OCI-LY7 (cell line): ENCODE results near the gene HEATR5B. TPM values are rescaled to one million over a fixed set of nuclear protein-coding genes. Genes with fewer than 3 reads are reported as not detected.

Experiments
- BruUV-seq: library from RNA; stranded (reverse); fragments of 400-500 nt; replicated peaks from 2 replicates; lab custom pipeline; 2021; lab: Mats Ljungman, UMichigan
- CTCF ChIA-PET: fragments of 300-600 bp; sonication (Branson Sonifier 250); formaldehyde crosslinking; loops from one replicate; lab custom pipeline; 2022; ENCODE audit warnings: antibody characterized with exemption; ENCODE audit not compliant: unreplicated experiment; lab: Charles Lee
- POLR2A ChIA-PET: fragments of 300-600 bp; sonication (Branson Sonifier 250); formaldehyde crosslinking; loops from one replicate; lab custom pipeline; 2022; ENCODE audit warnings: antibody characterized with exemption; lab: Charles Lee
- DNase-seq: peaks from one replicate; pipeline ENCODE4 v3.0.0-alpha.2; 2015; ENCODE audit warnings: low spot score
- H2AFZ ChIP-seq: fragments of 200-600 bp; sonication (generic), shearing (Covaris generic); 2 replicates; pipeline ENCODE4 v1.6.1; 2014; ENCODE audit warnings: mild to moderate bottlenecking, antibody characterized with exemption, low read length, moderate library complexity
- H3K27ac ChIP-seq: fragments of 200-600 bp; sonication (generic); 2 replicates; pipeline ENCODE4 v1.5.1; 2014; ENCODE audit warnings: mixed run types, low read depth, mild to moderate bottlenecking, moderate library complexity, low read length, inconsistent platforms; ENCODE audit not compliant: poor library complexity, severe bottlenecking
- H3K36me3 ChIP-seq: fragments of 200-600 bp; sonication (generic); 2 replicates; pipeline ENCODE4 v1.6.1; 2014; ENCODE audit warnings: mild to moderate bottlenecking, antibody characterized with exemption, low read length, moderate library complexity, mixed read lengths; ENCODE audit not compliant: insufficient read depth
- H3K4me1 ChIP-seq: fragments of 200-600 bp; sonication (generic); 2 replicates; pipeline ENCODE4 v1.5.1; 2014; ENCODE audit warnings: mild to moderate bottlenecking, low read length; ENCODE audit not compliant: insufficient read depth, poor library complexity, severe bottlenecking
- H3K4me2 ChIP-seq: fragments of 200-600 bp; sonication (generic); 2 replicates; pipeline ENCODE4 v1.6.1; 2014; ENCODE audit warnings: mild to moderate bottlenecking, low read length
- H3K4me3 ChIP-seq: fragments of 200-600 bp; sonication (generic); 2 replicates; pipeline ENCODE4 v1.5.1; 2014; ENCODE audit warnings: mild to moderate bottlenecking, low read depth, low read length; ENCODE audit not compliant: poor library complexity, severe bottlenecking
- H3K79me2 ChIP-seq: fragments of 200-600 bp; sonication (generic); 2 replicates; pipeline ENCODE4 v1.6.1; 2016; ENCODE audit warnings: low read depth, mild to moderate bottlenecking, low read length, moderate library complexity, mixed read lengths; ENCODE audit not compliant: insufficient read depth
- H3K9me2 ChIP-seq: fragments of 200-600 bp; sonication (generic); 2 replicates; pipeline ENCODE4 v1.6.1; 2016; ENCODE audit warnings: mild to moderate bottlenecking, low read length, mixed read lengths; ENCODE audit not compliant: insufficient read depth
- H3K9me3 ChIP-seq: fragments of 200-600 bp; sonication (generic); 2 replicates; pipeline ENCODE4 v1.6.1; 2014; ENCODE audit warnings: mild to moderate bottlenecking, mixed run types, low read length, mixed read lengths
- H4K20me1 ChIP-seq: fragments of 200-600 bp; sonication (generic); 2 replicates; pipeline ENCODE4 v1.6.1; 2014; ENCODE audit warnings: mild to moderate bottlenecking, antibody characterized with exemption, low read length, moderate library complexity, mixed read lengths; ENCODE audit not compliant: insufficient read depth
- CTCF ChIP-seq: fragments of 200-600 bp; sonication (generic); conservative IDR thresholded peaks from 2 replicates; pipeline ENCODE4 v1.5.1; 2014; ENCODE audit warnings: mild to moderate bottlenecking, antibody characterized with exemption, low read length, moderate library complexity, mixed read lengths
- EZH2phosphoT487 ChIP-seq: fragments of 200-600 bp; sonication (generic); IDR thresholded peaks from 2 replicates; pipeline ENCODE4 v1.6.1; 2018; ENCODE audit warnings: low read depth, borderline replicate concordance, mild to moderate bottlenecking, mixed run types, antibody characterized with exemption, low read length, moderate library complexity, mixed read lengths
- intact Hi-C: fragments of 100-400 bp; cut with micrococcal nuclease; formaldehyde crosslinking; loops from one replicate; pipeline ENCODE4 v1.10.0; 2022; ENCODE audit not compliant: unreplicated experiment
- total RNA-seq, 2 experiments: library from RNA; depleted of rRNA in 1 of 2; stranded (reverse); fragments of >200 nt in 1 of 2; shearing (Covaris generic) in 1 of 2; gene quantifications; 2 replicates each; pipeline ENCODE4 v1.2.3, GENCODE V29; 2014 to 2022

Gene HEATR5B
- total RNA-seq, 2 experiments from 2014 or later: 23.8 to 34.5 TPM

- ChIA-PET POLR2A (no interaction called here), CTCF (no interaction called here)
- H3K79me2 ChIP-seq: no peaks in the 10 kb centered on the region
- H3K9me2 ChIP-seq: no peaks in the 10 kb centered on the region
- no TSS peak for BruUV-seq
- no peak overlapping the region for H3K4me3 ChIP-seq
- H3K27ac ChIP-seq: no peak overlapping the region
- TF ChIP-seq EZH2phosphoT487 (no peak), CTCF (no peak)
- H3K4me2 ChIP-seq: no peak overlapping the region
- H2AFZ ChIP-seq: no peak overlapping the region
- DNase-seq: no peak
- H4K20me1 ChIP-seq: no peaks in the 10 kb centered on the region
- peaks cover 89% of the 10 kb centered on the region for H3K36me3 ChIP-seq
- H3K4me1 ChIP-seq: no peaks in the 10 kb centered on the region
- intact Hi-C loops: no loop called here
- H3K9me3 ChIP-seq: no peaks in the 10 kb centered on the region
Observed at GRCh38 chr2:37061776-37062175, 22.4 kb downstream of the HEATR5B start.

GRCh38 chr2:37061013-37061711 lies 23.0 kb downstream of the HEATR5B start:
- ChIA-PET CTCF (no interaction called here), POLR2A (no interaction called here)
- Histone ChIP-seq H3K4me1 (no peaks in the 10 kb centered on the region), H3K9me2 (no peaks in the 10 kb centered on the region), H3K4me2 (no peak overlapping the region), H3K27ac (no peak overlapping the region), H3K79me2 (no peaks in the 10 kb centered on the region), H3K36me3 (peaks cover 90% of the 10 kb centered on the region), H2AFZ (no peak overlapping the region), H3K9me3 (no peaks in the 10 kb centered on the region), H3K4me3 (no peak overlapping the region), H4K20me1 (no peaks in the 10 kb centered on the region)
- intact Hi-C loops: no loop called here
- BruUV-seq: no TSS peak
- TF ChIP-seq EZH2phosphoT487 (no peak), CTCF (no peak)
- DNase-seq: no peak

- ChIA-PET POLR2A (interaction anchor here (0.6 kb wide), 1 partner anchor 18 kb away, joined by 3 read pairs; no protein-coding TSS in a partner anchor), CTCF (no interaction called here)
- H3K79me2 ChIP-seq: no peaks in the 10 kb centered on the region
- BruUV-seq: no TSS peak
- no peak overlapping the region for H3K4me3 ChIP-seq
- TF ChIP-seq EZH2phosphoT487 (no peak), CTCF (no peak)
- H3K27ac ChIP-seq: no peak overlapping the region
- DNase-seq: no peak
- H3K9me3 ChIP-seq: no peaks in the 10 kb centered on the region
- intact Hi-C loops: no loop called here
- no peaks in the 10 kb centered on the region for H3K4me1 ChIP-seq
- no peak overlapping the region for H3K4me2 ChIP-seq
- no peaks in the 10 kb centered on the region for H3K9me2 ChIP-seq
- no peaks in the 10 kb centered on the region for H4K20me1 ChIP-seq
- no peak overlapping the region for H2AFZ ChIP-seq
- peaks cover 90% of the 10 kb centered on the region for H3K36me3 ChIP-seq
Observed at GRCh38 chr2:37060446-37060845, 23.7 kb downstream of the HEATR5B start.
